CD4-positive, alpha-beta T cell treated with Interleukin-6 for 4 hours (primary cell): ENCODE measurements around the gene FGD5.

Source experiments
- DNase-seq: peaks from one replicate; pipeline ENCODE4 v3.0.0-alpha.2; 2020; ENCODE audit warnings: mixed read lengths

The FGD5 gene, protein sequence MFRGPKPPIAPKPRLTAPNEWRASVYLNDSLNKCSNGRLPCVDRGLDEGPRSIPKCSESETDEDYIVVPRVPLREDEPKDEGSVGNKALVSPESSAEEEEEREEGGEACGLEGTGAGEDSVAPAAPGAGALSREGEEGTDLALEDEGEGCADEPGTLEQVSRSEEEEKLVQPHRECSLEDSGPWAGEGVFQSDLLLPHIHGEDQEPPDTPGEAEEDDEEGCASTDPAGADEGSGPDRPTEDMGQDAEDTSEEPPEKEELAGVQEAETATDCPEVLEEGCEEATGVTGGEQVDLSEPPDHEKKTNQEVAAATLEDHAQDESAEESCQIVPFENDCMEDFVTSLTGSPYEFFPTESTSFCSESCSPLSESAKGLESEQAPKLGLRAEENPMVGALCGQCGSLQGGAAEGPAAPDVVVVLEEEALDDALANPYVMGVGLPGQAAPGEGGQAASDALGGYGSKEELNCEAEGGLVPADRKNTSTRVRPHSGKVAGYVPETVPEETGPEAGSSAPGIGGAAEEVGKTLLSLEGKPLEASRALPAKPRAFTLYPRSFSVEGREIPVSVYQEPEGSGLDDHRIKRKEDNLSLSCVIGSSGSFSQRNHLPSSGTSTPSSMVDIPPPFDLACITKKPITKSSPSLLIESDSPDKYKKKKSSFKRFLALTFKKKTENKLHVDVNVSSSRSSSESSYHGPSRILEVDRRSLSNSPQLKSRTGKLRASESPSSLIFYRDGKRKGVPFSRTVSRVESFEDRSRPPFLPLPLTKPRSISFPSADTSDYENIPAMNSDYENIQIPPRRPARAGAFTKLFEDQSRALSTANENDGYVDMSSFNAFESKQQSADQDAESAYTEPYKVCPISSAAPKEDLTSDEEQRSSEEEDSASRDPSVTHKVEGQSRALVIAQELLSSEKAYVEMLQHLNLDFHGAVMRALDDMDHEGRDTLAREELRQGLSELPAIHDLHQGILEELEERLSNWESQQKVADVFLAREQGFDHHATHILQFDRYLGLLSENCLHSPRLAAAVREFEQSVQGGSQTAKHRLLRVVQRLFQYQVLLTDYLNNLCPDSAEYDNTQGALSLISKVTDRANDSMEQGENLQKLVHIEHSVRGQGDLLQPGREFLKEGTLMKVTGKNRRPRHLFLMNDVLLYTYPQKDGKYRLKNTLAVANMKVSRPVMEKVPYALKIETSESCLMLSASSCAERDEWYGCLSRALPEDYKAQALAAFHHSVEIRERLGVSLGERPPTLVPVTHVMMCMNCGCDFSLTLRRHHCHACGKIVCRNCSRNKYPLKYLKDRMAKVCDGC (N-terminal part only)

DNA sequence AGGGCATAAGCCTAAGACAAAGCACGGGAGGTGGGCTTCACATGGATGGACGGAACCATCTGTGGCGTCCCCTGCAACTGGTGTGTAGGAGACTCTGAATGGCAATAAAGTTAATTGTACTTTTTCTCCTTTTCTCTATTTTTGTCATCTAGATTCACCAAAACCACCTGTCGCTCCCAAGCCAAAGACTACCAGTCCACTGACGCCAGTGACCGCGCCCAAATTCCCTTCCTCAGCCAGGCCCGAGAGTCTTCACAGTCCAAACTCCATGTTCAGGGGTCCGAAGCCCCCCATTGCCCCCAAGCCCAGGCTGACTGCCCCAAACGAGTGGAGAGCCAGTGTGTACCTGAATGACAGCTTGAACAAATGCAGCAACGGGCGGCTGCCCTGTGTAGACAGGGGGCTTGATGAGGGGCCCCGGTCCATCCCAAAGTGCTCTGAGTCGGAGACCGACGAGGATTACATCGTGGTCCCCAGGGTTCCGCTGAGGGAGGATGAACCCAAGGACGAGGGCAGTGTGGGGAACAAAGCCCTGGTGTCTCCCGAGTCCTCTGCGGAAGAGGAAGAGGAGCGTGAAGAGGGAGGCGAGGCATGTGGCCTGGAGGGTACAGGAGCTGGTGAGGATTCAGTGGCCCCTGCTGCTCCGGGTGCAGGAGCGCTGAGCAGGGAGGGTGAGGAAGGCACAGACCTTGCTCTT is at the start of gene FGD5:
FGD5 (plus strand) TSS at position 159 of the 697 bp plus-strand sequence; CDS start at position 269, 110 bp downstream.
- no peak for DNase-seq

DNA sequence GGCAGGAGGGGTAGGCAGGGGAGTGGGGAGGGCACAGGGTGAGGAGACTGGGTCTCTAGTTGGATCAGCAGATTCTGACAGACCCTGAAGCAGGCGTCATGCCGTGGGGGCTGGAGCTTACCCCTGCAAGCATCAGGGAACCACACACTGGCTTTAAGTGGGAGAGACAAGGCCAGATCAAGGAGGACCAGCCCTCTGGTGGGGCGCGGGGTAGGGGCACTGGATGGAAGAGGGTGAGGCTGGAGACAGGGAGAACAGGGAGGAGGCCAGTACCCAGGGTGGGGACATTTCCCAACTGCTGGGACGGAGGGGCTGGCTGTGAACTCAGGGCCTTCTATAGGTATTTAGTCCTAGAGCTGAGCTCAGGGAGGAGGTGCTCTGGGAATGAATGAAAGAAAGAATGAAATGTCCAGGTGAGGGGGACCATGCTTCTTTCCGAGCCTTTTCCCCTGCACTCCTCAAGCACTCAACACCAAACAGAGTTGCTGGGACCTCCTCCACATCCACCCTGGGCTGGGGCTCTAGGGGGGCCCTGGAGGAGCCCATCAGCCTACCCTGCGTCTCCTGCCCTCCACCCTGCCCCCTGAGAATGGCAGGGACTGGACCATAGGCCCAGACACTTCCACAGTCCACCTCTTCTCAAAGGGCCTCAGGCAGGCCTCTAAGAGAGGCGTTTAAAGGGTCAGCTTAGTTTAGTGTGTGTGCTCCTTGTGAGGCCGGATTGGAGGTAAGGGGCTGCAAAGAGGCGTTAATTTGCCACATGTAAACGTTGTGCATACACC is 49.0 kb upstream of the FGD5 start:
- no peak for DNase-seq

DNA sequence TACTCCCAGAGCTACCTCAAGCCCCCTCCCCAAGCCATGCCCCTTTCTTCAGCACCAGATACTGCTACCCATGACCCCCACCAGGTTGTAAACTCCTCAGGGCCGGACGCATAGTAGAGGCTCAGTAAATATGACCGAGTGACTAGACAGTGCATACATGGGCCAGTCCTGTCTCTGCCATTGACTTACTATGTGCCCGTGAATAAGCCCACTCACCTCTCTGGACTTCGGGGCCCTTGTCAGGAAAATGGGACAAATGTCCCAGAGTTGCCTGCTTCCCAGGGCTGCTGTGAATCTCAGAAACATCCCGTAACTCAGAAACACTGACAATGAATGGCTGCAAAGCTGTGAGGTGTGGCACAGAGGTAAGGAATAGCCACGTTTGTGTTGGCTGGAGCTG is 48.2 kb upstream of the FGD5 start:
- no peak for DNase-seq

DNA sequence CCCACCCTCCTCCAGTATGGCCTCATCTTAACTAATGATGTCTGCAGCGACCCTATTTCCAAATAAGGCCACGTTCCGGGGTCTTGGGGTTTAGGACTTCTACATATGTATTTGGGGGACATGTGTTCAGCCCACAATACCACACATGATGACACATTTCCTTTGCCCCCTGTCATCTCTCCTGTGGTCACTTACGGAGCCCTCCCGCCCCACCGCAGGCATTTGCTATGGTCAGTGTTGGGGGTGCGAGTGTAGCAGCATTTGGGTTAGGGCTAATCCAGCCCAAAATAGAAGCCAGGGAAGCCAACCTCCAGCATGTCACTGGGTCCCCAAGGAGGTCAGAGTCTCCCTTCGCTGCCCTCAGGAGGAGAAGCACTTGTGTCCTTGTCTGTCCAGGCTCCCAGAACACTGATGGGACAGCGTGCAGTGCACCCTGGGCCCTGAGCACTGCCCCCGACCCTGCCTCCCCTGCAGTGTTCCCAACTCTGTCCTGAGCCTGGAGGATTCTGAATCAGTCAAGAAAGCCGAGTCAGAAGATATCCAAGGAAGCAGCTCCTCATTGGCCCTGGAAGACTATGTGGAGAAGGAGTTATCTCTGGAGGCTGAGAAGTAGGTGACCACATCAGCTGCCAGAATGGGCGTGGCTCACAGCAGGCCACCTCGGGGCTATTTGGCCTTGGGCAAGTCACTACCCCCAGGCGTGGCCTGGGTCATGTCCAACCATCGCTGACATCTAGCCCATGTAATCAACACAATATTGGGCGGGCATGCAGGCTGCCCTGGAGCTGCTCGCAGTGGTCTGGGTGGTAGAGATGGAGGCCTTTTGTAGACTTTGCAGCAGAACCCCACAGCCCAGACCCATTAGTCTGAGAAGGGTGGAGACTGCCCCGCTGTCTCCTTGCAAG is 46.9 kb upstream of the FGD5 start:
- DNase-seq = no peak

DNA sequence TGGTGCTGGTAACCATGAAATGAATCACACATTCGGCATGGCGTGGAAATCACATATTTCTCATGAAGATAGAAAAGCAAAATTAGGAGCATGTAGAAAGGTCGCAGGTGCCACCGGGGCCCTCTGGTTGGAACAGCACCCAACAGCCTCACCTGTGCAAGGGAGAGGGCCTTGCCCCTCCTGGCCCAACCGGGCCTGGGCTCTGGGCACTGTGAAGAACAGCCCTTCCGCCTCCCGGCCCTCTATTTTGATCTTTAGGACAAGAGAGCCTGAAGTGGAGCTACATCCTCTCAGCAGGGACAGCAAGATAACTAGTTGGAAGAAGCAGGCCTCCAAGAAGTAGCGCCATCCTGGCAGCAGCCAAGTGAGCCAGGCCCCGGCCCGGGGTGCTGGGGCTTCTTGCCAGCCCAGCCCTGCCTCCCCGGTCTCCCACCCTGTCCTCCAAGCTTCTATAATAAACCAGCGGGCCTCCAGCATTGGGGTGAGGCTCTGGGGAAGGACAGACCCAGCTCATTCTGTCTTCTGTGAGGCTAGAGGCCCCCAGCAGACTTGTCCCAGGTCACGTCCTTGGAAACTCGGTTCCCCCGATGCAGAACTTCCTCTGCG is 46.1 kb upstream of the FGD5 start:
- DNase-seq = no peak

DNA sequence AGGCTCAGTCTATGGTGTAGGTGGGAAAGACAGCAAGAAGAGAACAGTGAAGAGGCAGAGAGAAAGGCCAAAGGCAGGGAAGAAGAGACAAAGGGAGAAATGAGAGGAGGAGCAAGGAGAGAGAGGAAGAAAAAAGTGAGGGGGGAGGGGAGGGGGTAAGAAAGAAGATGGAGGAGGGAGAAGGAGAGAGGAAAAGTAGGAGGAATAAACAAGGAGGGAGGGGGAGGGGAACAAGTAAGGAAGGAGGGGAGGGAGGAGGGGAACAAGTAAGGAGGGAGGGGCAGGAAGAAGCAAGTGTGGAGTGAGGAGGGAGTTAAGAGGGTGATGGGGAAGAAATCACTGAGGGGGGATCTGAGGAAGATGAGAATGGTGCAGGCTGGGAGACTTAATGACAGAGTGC is 45.5 kb upstream of the FGD5 start:
- DNase-seq = no peak

DNA sequence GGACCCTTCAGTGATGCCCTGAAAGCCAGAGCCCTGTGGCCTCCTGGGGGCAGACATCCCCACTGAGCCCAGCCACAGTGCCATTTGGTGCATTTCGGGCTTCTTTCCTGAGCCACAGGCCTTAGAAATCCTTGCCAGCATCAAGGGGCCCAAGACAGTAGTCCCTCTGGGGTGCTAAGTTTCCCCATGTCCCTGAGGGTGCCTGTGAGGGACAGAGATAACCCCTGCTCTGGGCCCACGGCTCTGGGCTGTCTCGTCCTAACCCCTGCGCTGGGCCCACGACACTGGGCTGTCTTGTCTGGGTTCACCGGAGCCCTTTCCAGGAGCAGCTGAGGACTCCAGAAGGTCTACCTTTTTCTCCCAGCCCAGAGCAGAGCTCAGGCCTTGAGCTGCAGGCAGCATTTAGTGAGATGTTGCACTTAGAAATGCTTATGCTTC is 45.1 kb upstream of the FGD5 start:
- no peak for DNase-seq

DNA sequence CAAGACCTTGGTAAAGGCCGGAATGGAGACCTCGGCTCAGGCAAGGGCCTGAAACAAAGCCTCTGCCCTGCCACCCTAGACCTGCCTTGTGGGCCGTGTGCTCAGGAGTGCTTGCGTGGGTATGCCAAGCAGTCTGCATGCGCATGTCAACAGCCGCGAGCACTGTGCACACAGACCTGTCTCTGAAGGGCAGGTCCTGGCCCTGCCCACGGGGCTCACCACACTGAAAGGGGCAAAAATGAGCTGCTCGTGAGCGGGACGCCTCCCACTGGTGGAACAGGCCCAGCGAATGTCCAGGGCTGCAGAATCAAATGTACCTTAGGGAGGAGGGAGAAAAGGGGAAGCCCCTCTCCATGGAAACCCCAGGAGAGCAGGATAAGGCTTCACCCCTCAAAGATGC is 44.3 kb upstream of the FGD5 start:
- no peak for DNase-seq

DNA sequence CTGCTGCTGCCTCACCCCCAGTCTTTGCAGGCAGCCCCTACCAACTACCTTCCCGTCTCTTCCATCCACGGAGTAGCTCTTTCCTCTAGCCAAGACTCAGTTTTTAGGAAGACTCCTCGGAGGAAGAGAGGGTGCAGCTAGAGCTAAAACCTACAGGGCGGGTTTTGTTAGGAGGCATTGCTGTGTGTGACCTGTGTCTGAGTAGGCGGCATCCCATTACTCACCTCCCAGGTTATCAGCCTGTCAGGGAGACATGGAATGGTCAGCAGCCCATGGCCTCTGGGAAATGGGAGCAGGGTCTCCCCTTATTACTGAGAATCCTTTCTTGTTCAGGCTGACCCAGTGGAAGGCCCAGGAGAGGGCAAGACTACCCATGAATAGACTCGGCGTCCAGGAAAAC is 43.8 kb upstream of the FGD5 start:
- no peak for DNase-seq

DNA sequence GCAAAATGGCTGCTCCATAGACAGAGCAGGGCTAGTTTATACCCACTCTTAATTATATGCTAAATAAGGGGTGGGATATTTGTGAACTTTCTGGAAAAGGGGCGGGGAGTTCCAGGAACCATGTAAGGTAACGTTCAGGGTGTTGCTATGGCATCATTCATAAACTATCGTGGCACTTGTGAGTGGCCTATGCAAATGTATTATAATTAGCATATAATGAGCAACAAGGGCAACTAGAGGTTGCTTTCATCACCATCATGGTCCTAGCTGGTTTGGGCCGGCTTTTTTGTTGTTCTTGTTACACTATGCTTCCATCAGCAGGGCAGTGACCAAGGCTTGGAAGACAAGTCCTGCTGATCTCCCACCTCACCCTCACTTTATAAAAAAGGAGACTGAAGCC is 43.2 kb upstream of the FGD5 start:
- DNase-seq = no peak

DNA sequence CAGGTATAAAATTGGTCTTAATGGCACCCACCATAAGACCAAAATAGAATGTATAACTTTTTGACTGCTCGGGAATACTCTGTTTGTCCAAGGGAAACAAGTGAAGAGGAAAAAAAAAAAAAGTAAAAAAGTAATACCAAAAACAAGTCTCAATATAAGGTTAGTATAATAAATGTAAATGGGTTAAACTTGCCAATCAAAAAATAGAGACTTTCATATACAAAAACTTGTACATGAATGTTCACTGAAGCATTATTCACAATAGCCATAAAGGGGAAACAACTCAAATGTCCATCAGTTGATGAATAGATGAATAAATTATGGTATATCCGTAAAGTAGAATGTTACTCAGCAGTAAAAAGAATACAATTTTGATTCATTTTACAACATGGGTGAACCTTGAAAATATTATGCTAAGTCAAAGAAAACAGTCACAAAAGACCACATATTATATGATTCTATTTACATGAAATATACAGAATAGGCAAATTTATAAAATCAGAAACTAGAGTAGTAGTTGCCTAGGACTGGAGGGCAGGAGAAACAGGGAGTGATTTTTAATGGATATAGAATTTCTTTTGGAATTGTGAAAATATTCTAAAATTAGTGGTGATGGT is 39.6 kb upstream of the FGD5 start:
- no peak for DNase-seq

DNA sequence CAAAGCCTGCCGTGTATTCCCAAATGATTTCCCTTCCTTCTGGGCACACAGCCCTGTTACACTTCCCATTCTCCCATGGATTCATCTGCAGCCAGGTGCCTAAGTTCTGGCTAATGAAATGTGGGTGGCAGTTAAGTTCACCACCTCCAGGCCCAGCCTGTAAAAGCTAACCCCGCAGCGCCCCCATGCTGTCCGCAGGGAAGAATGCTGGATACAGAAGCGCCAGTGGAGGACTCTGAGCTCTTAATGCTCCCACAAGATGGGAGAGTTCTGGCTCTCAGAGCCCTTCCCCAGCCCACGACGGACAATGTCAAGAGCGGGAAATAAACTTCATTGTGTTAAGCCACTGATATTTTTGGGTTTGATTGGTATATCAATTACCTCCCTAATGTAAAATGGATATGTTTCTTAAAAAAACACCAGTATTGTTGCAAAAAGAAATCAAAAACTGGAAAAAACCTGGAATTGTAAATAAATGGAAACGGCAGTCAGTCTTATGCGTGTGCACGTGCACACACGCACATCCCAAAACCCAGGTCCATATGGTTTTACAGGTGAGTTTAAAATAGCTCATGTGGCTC is 37.7 kb upstream of the FGD5 start:
- peak; percentile 10 for DNase-seq

DNA sequence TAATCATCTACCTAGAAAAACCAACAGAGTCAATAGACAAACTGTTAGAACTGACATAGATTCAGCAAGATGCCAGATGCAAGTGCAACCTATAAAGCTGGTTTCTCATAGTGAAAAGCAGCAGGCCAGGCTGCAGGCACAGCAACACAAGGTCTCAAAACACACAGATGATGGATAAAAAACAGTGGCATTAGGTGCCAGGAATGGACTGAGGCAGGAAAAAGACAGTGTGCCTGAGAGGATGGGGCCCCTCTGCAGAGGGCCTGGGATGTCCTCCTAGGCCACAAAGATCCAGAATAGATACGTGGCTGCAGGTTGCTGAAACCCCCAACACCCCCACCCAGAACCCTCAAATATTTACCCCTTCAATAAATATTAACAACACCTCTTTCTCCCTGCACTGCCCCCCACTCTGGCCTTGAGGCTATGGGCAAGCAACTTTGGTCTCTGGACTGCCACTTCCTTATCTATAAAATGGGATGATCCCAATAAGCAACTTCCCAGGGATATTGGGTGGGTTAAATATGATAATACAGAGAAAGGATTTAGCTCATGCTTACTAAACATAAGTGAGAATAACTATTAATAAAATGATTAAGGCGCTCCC is 35.2 kb upstream of the FGD5 start:
- no peak for DNase-seq

DNA sequence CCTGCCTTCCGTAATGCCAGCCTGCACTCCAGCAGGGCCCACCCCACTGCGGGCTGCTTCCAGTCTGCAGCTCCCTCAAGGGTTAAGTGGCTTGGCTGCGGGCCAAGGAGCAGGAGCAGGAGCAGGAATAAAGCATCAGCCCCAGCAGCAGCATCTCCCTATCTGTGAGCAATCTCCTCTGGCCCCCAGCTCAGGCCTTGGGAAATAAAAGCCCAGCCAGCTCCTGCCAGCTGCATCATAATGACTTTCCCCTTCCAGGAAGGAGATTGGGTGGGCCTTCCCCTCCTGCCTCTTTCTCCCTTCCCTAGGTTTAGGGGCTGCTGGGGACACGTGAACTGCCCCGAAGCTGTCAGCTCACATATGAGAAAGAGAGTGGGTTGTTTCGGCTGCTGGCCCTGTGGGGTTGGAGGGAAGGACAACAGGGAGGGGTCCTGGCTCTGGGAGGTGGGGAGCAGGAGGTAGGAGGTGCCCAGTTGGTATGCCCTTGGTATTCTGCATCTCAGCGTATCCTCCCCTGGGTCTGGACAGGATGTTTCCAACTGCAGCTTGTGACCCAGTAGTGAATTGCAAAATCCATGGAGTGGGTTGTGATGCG is 34.6 kb upstream of the FGD5 start:
- DNase-seq = no peak

DNA sequence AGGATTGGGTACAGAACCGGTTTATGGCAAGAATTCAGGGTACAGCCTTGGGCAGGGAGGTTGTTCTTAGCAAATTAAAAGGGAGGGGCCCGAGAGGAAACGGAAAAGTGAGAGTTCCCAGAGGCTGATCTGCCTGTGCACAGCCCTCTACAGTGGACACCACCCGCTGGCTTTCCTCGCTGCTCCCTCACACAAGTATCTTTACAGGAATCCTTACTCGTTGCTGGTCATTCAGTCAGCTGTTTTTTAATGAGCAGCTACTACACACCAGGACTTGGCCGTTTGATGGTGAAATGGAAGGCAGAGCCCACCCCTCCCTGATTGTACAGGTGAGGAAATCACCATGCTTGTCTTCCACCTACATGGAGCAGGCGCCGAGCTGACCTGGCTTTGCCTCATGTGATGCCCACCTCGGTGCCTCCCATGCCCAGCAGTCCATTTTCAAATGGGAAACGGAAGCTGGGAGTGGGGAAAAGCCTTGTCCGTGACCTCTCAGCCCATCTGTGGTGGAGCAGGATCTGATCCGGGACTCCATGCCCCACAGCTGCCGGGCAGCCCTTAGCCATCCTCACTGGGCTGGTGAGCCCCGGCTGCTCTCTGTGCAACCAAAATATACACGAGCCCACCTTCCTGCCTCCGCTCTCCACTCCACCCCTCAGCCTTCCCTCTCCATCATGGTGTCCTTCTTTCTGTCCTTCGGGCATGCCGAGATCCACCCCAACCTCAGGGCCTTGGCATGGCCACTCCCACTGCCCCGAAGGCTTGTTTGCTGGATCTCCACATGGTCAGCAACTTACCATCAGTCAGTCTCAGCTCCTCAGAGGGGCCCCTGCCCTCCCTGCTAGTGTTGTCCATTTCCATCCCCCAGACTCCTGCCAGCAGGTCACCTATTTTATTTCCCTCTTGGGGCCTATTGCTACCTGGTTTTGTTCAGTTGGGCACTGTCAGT is 33.3 kb upstream of the FGD5 start:
- no peak for DNase-seq

DNA sequence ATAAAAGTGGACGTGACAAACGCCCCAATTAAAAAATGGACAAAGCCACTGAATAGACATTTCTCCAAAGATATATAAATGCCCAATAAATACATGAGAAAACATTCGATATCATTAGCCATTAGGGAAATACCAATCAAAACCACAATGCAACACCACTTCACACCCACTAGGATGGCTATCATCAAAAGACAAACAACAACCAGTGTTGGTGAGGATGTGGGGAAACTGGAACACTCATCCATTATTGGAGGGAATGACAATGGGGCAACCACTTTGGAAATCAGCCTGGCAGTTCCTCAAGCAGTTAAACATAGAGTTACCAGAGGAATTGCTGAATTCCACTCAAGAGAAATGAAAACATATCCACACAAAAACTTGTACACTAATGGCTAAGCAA is 32.4 kb upstream of the FGD5 start:
- DNase-seq = no peak

DNA sequence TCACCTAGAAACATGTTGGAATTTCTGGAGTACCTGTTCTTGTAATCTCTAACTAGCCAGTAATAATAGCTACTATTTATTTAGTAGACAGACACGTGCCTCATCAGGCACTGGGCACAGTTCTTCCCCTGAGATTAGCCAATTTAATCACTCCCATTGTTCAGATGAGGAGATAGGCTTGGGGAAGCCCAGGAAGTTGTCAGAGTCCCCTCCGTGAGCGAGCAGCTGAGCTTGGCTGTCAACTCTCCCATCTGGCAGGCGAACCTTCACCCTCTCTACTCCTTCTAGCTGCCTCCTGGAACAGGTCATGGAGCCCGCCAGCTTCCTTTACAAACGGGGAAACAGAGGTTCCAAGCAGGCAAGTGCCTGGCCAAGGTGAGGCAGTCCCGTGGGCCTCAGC is 31.1 kb upstream of the FGD5 start:
- no peak for DNase-seq
